Adipose tissue (tissue), 3 donors: ENCODE measurements around the gene GSC. TPM values are rescaled to one million over a fixed set of nuclear protein-coding genes. Genes with fewer than 3 reads are reported as not detected.
"Not testable (repeated sequence)": the region's sequence is repeated elsewhere in the genome, so short reads cannot be mapped to it uniquely, and the experiment has no call there.

Source experiments
- H3K27ac ChIP-seq: one replicate; pipeline ENCODE4 v1.5.1; 2013; ENCODE audit warnings: low read depth, low read length
- WGBS, 3 donors: extraction: QIAGEN DNeasy Blood & Tissue Kit; methylation state at CpG; one replicate each; pipeline ENCODE4 v1.1.7; 2013; 5-methylcytosine and 5-hydroxymethylcytosine counted together
- polyA plus RNA-seq, 3 donors: library from polyadenylated mRNA; stranded (reverse); fragments of 200-250 nt; gene quantifications; one replicate each; pipeline ENCODE4 v1.2.3, GENCODE V29; 2013
- donor health status: healthy with polysubstance abuse.
- donor health status: Bipolar disorder and iron deficiency.
- donor health status: healthy.

The GSC gene
- polyA plus RNA-seq, result 1 to 10 TPM in 2 of 3 donors, under 1 TPM in 1; 0.52 to 3.6 (median 1.4) TPM

- 0 to 1% (median 1%) methylated on average over 88 to 96 of the region's 96 CpGs for WGBS, 3 donors
- no peak within 1 kb of the TSS for H3K27ac ChIP-seq
Measured at GRCh38 chr14:94769391-94770250, at the start of gene GSC. Gene GSC, minus strand, starts transcription at chr14:94770113. Its CDS starts 98 bp downstream, at chr14:94770015.

- 48 to 64% (median 62%) methylated on average over 3 of the region's 3 CpGs for WGBS, 3 donors
- H3K27ac ChIP-seq, result no peak overlapping the region
Measured at GRCh38 chr14:94819531-94819930, 49.6 kb upstream of the GSC start.

GRCh38 chr14:94816113-94816512 is 46.2 kb upstream of the GSC start:
- no peak overlapping the region for H3K27ac ChIP-seq
- WGBS, 3 donors, result 29 to 46% (median 30%) methylated on average over 6 of the region's 6 CpGs

GRCh38 chr14:94805680-94806288 is 35.9 kb upstream of the GSC start:
- WGBS, 3 donors, result 37 to 39% (median 38%) methylated on average over 5 of the region's 5 CpGs
- no peak overlapping the region for H3K27ac ChIP-seq

- WGBS, 3 donors, result 91 to 93% (median 92%) methylated on average over 8 of the region's 8 CpGs
- no peak overlapping the region for H3K27ac ChIP-seq
Measured at GRCh38 chr14:94801225-94801624, 31.3 kb upstream of the GSC start.

GRCh38 chr14:94800764-94801163 is 30.9 kb upstream of the GSC start:
- WGBS, 3 donors, result 72 to 86% (median 76%) methylated on average over 9 of the region's 9 CpGs
- H3K27ac ChIP-seq, result not testable (repeated sequence)

GRCh38 chr14:94797887-94798286 is 28.0 kb upstream of the GSC start:
- H3K27ac ChIP-seq, result no peak overlapping the region
- 87 to 95% (median 91%) methylated on average over 2 of the region's 2 CpGs for WGBS, 3 donors

GRCh38 chr14:94796278-94796677 is 26.4 kb upstream of the GSC start:
- H3K27ac ChIP-seq, result no peak overlapping the region

GRCh38 chr14:94795372-94795771 is 25.5 kb upstream of the GSC start:
- WGBS, 3 donors, result 77 to 91% (median 81%) methylated on average over 3 of the region's 3 CpGs
- no peak overlapping the region for H3K27ac ChIP-seq

GRCh38 chr14:94793901-94794300 is 24.0 kb upstream of the GSC start:
- H3K27ac ChIP-seq, result no peak overlapping the region
- 91 to 94% (median 93%) methylated on average over 7 of the region's 7 CpGs for WGBS, 3 donors

- H3K27ac ChIP-seq, result no peak overlapping the region
- 84 to 86% (median 86%) methylated on average over 10 of the region's 10 CpGs for WGBS, 3 donors
Measured at GRCh38 chr14:94787655-94788054, 17.7 kb upstream of the GSC start.

- 36 to 53% (median 48%) methylated on average over 5 of the region's 5 CpGs for WGBS, 3 donors
Measured at GRCh38 chr14:94787092-94787491, 17.2 kb upstream of the GSC start.

GRCh38 chr14:94780536-94781399 is 10.9 kb upstream of the GSC start:
- 54 to 77% (median 61%) methylated on average over 8 of the region's 8 CpGs for WGBS, 3 donors
- no peak overlapping the region for H3K27ac ChIP-seq

More at GRCh38 chr14:94787092-94787491, 17.2 kb upstream of the GSC start:
- no peak overlapping the region for H3K27ac ChIP-seq

GRCh38 chr14:94779713-94780112 is 9.8 kb upstream of the GSC start:
- 74 to 83% (median 77%) methylated on average over 5 of the region's 5 CpGs for WGBS, 3 donors
- H3K27ac ChIP-seq, result no peak overlapping the region

- WGBS, 3 donors, result 24 to 37% (median 34%) methylated on average over 2 of the region's 2 CpGs
- H3K27ac ChIP-seq, result no peak overlapping the region
Measured at GRCh38 chr14:94775871-94776210, 5.9 kb upstream of the GSC start.

GRCh38 chr14:94775091-94775870 is 5.4 kb upstream of the GSC start:
- 28 to 37% (median 34%) methylated on average over 20 of the region's 20 CpGs for WGBS, 3 donors
- H3K27ac ChIP-seq, result no peak overlapping the region

GRCh38 chr14:94774344-94775090 is 4.6 kb upstream of the GSC start:
- WGBS, 3 donors, result 21 to 29% (median 28%) methylated on average over 11 of the region's 11 CpGs
- H3K27ac ChIP-seq, result no peak overlapping the region
